ENCODE data around the gene PILRA. TPM values are rescaled to one million over a fixed set of nuclear protein-coding genes. Genes with fewer than 3 reads are reported as not detected.
"Not testable (repeated sequence)": the region's sequence is repeated elsewhere in the genome, so short reads cannot be mapped to it uniquely, and the experiment has no call there.

Gene PILRA
- polyA plus RNA-seq, 1 experiment = 0.49 TPM

DNA sequence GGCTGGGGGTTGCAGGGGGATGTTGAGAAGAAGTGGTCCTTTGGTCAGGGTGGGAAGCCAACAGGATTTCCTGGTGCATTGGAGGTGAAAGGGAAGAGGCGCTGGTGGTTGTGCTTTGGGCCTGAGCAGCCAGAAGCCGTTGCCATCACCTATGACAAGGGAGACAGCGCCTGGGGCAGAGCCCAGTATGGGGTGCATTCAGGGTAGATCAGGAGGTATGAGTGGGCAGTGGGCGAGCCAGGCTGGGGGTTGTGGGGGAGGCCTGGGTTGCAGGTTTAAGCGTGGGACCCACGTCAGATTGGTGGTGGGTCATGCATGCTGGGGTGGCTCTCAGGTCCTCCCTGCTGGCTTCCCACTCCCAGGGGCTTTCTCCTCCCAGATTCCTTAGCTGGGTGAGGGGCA is 21.6 kb upstream of the PILRA start:
- TF ChIP-seq CTCF (IDR thresholded peaks at IDR 0.05; ENCODE audit: insufficient read depth, low read depth, low read length) = no peak
- ChIA-PET CTCF (no interaction called here), POLR2A (no interaction called here)
- Histone ChIP-seq H3K36me3 (ENCODE audit: control insufficient read depth, insufficient read depth, low read length) (peaks cover 51% of the 10 kb centered on the region), H3K27me3 (ENCODE audit: control insufficient read depth, insufficient read depth, low read length) (no peaks in the 10 kb centered on the region), H3K4me3 (ENCODE audit: low read depth, low read length) (no peak overlapping the region)
- DNase-seq (ENCODE audit: low read depth) = no peak

GRCh38 chr7:100352230-100352781 is 21.0 kb upstream of the PILRA start:
- CTCF ChIA-PET; DNase-seq (ENCODE audit: low read depth); POLR2A ChIA-PET; H3K4me3 ChIP-seq (ENCODE audit: low read depth, low read length); H3K27me3 ChIP-seq (ENCODE audit: control insufficient read depth, insufficient read depth, low read length): not testable (repeated sequence)
- peaks cover 49% of the 10 kb centered on the region for H3K36me3 ChIP-seq (ENCODE audit: control insufficient read depth, insufficient read depth, low read length)

GRCh38 chr7:100352984-100353684 is 20.2 kb upstream of the PILRA start:
- ChIA-PET POLR2A (no interaction called here), CTCF (no interaction called here)
- H3K36me3 ChIP-seq (ENCODE audit: control insufficient read depth, insufficient read depth, low read length) = peaks cover 48% of the 10 kb centered on the region

DNA sequence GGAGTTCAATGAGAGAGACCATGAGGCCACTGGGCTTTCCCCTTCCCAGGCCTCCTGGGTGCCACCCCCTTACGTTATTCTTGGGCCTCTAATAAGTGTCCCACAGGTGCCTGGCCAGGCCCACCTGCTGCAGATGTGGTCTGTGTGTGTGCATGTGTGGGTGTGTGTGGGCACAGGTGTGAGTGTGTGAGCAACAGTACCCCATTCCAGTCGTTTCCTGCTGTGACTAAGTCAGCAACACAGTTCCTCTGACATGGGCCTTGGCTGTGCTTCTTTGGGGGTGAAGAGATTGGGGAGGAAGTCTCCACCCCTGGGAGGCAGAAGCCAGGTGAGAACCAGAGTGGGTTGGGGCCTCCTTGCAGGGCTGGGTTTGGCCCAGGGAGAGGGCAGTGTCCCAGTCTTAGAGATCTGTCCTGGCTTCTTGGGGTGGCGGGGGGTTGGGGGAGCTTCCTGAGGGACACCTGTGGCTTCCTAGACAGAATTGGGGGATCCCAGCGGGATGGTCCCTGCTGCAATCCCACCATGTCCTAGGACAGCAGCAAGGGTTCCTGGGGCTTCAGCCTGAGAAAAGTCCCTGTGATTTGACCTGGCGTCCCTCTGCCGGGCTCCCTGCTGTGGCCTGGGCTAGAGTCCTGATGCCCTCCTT is 19.5 kb upstream of the PILRA start:
- TF ChIP-seq CTCF (IDR thresholded peaks at IDR 0.05; ENCODE audit: insufficient read depth, low read depth, low read length) = no peak
- DNase-seq (ENCODE audit: low read depth) = no peak
- CTCF ChIA-PET = interaction anchor here (1.2 kb wide), 1 partner anchor 9 kb away, joined by 3 read pairs; no protein-coding TSS in a partner anchor
- H3K27me3 ChIP-seq (ENCODE audit: control insufficient read depth, insufficient read depth, low read length) = no peaks in the 10 kb centered on the region
- POLR2A ChIA-PET = no interaction called here
- peaks cover 53% of the 10 kb centered on the region for H3K36me3 ChIP-seq (ENCODE audit: control insufficient read depth, insufficient read depth, low read length)
- no peak overlapping the region for H3K4me3 ChIP-seq (ENCODE audit: low read depth, low read length)

More at GRCh38 chr7:100352984-100353684, 20.2 kb upstream of the PILRA start:
- Histone ChIP-seq H3K4me3 (ENCODE audit: low read depth, low read length) (no peak overlapping the region), H3K27me3 (ENCODE audit: control insufficient read depth, insufficient read depth, low read length) (no peaks in the 10 kb centered on the region)
- DNase-seq (ENCODE audit: low read depth) = no peak
- TF ChIP-seq CTCF (IDR thresholded peaks at IDR 0.05; ENCODE audit: insufficient read depth, low read depth, low read length) = no peak

DNA sequence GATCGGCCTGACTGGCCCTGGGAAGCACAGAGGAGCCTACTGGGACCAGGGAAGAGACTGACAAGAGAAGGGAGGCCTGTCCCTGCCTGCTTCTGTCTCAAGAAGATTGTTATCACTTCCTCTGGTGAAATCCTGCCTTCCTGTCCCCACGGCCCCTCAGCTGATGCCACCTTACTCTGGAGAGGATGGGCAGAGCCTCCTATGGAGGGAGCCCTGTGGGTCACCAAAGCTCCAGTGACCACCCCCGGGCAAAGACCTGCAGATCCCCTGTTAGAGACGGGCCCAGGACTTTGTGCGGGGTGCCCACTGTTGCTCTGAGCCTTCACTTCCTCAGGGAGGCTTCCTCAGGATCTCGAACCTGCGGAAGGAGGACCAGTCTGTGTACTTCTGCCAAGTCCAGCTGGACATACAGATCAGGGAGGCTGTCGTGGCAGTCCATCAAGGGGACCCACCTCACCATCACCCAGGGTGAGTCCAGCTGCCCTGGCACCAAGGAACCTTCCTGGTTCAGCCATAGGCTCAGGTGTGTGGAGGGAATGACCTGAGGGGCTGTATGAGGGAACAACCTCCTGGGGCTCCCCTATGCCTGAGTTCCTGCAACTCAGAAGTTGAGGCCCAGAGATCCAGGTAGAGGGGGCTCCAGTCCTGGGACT is 16.7 kb upstream of the PILRA start:
- CTCF ChIA-PET = no interaction called here
- H3K36me3 ChIP-seq (ENCODE audit: control insufficient read depth, insufficient read depth, low read length) = peaks cover 51% of the 10 kb centered on the region
- no peak for DNase-seq (ENCODE audit: low read depth)

More for the DNA sequence above, 16.7 kb upstream of the PILRA start:
- Histone ChIP-seq H3K27me3 (ENCODE audit: control insufficient read depth, insufficient read depth, low read length) (no peaks in the 10 kb centered on the region), H3K4me3 (ENCODE audit: low read depth, low read length) (no peak overlapping the region)
- no peak for TF ChIP-seq CTCF (IDR thresholded peaks at IDR 0.05; ENCODE audit: insufficient read depth, low read depth, low read length)
- POLR2A ChIA-PET = no interaction called here
